ENCODE data around the gene DNAJC8.

DNAJC8 gene, protein sequence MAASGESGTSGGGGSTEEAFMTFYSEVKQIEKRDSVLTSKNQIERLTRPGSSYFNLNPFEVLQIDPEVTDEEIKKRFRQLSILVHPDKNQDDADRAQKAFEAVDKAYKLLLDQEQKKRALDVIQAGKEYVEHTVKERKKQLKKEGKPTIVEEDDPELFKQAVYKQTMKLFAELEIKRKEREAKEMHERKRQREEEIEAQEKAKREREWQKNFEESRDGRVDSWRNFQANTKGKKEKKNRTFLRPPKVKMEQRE

GRCh38 chr1:28232558-28233263 lies at the start of gene DNAJC8:
Gene DNAJC8, minus strand, starts transcription at chr1:28233029. Its CDS starts 31 bp downstream, at chr1:28232998.
- DNase-seq: peak; percentile 91

GRCh38 chr1:28281608-28282425 lies 49.0 kb upstream of the DNAJC8 start:
- no peak for DNase-seq

DNA sequence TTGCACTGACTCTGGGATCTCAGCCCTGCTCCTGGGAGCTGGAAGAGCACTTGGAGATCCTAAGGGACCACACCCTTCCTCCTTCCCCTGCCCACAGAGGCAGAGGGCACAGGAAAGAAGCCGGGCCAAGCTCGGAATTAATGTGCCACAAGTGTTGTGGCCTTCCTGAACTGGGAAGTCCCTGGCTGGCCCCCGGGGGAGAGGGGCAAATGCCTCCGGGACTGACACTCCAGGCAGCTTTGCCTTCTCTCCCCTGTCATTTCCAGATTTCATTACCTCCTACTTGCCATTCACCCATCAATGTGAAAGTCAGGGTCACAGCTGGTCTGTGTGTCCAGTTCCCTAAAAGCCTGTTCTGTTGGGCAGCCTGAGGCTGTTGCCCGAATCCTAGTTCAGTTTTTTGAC lies 48.1 kb upstream of the DNAJC8 start:
- DNase-seq: no peak

DNA sequence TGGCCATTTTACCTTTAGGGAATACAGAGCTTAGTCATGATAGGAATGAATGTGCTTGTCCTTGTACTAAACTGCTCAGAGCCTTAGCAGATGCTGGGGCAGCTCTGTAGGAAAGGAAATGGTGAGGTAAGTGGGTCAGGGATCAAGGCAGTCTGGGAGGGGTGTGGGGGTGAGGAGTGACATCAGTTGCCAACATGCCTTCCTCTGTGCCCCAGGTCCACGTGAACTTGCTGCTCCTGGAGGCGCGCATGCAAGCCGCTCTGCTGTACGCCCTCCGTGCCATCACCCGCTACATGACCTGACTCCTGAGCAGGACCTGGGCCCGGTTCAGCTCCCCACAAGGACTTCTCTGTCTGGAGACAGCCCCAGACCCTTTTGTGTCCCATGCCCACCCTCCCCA lies 47.7 kb upstream of the DNAJC8 start:
- no peak for DNase-seq

GRCh38 chr1:28279721-28280120 lies 46.9 kb upstream of the DNAJC8 start:
- no peak for DNase-seq

- DNase-seq: no peak
These were observed 45.9 kb upstream of the DNAJC8 start for GRCh38 chr1:28278763-28279162.

DNA sequence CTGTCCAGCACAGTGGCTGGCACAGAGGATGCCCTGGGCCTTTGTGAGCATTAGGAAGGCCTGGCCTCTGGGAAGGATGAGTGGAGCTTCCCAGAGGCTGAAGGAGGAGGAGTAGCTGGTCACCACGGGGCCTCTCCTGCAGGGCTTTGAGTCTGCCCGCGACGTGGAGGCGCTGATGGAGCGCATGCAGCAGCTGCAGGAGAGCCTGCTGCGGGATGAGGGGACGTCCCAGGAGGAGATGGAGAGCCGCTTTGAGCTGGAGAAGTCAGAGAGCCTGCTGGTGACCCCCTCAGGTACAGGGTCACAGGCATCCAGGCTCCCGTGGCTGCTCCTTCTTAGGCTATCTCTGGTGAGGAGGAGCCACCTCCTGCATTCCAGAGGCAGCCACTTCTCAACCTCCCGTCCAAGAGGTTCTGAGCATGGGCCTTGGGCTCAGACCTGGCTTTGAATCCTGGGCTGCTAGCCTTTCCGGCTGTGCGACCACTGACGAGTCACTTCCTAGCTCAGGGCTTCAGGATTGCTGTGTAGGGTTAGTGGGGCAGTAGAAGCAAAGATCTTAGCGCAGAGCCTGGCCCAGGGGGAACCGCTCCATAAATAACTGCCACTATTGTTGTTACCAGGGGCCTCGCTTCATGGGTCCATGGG lies 40.5 kb upstream of the DNAJC8 start:
- DNase-seq: no peak

DNA sequence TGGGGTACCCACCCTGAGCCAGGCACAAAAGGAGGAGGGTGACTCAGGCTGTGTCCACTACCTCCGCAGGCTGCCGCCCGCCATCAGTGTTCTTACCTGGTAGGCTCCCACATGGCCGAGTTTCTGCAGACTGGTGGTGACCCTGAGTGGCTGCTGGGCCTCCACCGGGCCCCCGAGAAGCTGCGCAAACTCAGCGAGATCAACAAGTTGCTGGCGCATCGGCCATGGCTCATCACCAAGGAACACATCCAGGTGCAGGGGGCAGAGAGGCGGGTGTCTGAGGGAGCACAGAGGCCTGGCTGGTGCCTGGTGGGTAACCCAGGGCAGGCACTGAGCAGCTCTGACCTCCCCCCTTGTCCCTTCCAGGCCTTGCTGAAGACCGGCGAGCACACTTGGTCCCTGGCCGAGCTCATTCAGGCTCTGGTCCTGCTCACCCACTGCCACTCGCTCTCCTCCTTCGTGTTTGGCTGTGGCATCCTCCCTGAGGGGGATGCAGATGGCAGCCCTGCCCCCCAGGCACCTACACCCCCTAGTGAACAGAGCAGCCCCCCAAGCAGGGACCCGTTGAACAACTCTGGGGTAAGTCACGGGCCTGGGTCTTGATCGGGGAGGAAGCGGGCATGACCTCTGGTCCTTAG lies 39.5 kb upstream of the DNAJC8 start:
- DNase-seq: no peak

GRCh38 chr1:28269529-28269928 lies 36.7 kb upstream of the DNAJC8 start:
- DNase-seq: no peak

- DNase-seq: no peak
These were observed 34.8 kb upstream of the DNAJC8 start for GRCh38 chr1:28267633-28268032.

DNA sequence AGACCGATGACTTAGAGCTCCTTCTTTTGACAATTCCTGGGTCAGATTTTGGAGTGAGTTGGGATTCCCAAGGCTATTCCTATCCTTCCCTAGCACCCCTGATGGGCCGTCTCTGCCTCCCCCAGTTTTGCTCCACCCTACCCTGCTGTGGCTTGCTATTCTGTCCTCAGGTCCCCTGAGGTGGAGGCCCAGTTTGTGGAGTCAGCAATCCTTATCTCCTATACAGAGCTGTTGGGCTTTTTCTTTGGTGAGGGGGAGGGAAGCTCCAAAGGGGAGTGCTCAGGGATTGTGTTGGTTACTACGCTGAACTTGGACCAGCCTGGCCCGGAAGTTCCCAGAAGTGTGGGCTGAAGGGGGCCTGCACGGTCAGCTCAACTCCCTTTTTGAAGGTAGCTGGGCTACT lies 34.1 kb upstream of the DNAJC8 start:
- no peak for DNase-seq

GRCh38 chr1:28265577-28265976 lies 32.7 kb upstream of the DNAJC8 start:
- no peak for DNase-seq

GRCh38 chr1:28264897-28265296 lies 32.1 kb upstream of the DNAJC8 start:
- no peak for DNase-seq

GRCh38 chr1:28260803-28261174 lies 28.0 kb upstream of the DNAJC8 start:
- DNase-seq: no peak

DNA sequence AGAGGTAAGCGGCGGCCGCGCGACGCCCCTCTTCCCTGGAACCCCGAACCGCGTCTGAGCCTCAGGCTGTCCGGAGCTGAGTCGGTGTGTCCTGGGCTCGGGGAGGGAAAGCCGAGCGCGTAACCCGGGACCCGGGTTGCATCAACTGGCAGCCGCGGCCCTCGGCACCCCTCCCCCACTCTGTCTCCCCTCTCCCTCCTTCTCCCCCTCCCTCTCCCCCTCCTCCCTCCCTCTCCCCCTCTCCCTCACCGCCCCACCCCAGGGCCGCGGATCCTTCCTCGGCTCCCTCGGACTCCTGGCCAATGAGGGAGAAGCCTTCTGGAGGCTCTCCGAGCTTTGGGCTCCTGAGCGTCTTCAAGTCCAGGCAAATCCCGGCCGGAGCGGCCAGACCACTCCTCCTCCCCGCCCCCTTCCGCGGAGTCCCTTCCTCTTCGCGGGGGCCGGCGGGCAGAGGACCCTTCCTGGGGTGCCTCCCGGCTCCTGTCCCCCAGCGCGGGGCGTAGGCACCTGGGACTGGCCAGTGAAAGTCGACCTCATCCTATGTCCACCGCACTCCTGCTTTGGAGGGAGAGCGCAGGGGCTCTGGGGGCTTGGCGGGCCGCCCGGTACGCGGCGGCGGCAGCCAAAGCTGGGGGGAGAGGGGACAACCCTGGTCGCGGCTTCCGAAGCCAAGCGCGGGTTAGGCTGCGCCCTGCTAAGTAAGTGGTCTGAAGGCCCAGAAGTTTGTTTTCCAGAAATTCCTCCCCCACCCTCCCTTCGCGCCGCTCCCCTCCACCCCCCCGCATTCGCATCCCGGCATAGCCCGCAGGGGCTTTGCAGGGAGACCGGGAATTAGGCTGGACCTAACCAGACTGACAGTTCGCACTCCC lies 27.3 kb upstream of the DNAJC8 start:
- peak; percentile 58 for DNase-seq

DNA sequence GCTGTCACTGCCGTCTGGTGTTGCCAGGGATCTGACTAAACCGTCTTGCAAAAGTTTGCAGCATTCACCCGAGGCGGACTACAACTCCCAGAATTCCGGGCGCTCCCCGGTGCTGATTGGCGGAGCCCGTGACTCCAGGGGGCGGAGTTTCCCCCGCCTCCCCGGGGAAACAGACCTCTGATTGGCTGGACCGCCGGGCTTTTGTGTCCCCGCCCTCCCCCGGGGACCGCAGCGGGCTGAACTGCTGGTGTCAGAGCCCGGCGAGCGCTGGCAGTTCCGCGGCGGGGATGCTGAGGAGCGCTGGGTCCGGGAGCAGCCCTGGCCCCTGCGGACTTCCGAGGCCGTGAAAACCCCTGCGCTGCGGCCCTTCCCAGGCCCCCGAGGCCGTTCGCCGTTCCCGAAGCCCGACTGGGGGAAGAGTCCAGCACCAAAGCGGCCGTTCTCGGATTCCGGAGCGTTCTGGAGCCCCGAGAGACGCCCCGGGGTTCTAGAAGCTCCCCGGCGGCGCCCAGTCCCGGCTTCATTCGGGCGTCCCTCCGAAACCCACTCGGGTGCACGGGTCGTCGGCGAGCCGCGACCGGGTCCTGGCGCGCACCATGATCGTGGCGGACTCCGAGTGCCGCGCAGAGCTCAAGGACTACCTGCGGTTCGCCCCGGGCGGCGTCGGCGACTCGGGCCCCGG lies 26.6 kb upstream of the DNAJC8 start, which contains the start of gene SESN2:
TSS of gene SESN2 (plus strand) at position 267 of the 682 bp plus-strand sequence. CDS start at position 597, 330 bp downstream.
- peak; percentile 94 for DNase-seq

GRCh38 chr1:28258628-28259251 lies 25.9 kb upstream of the DNAJC8 start:
- no peak for DNase-seq

DNA sequence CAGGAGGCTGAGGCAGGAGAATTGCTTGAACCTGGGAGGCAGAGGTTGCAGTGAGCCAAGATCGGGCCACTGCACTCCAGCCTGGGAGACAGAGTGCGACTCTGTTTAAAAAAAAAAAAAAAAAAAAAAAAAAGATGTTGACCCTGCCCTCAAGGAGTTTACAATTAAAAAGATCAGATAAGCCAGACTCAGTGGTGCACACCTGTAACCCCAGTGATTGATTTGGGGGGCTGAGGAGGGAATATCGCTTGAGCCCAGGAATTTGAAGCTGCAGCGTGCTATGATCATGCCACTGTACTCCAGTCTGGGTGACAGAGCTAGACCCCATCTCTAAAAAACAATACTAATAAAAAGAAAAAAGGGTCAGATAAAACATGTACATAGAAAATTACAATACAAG lies 24.9 kb upstream of the DNAJC8 start:
- no peak for DNase-seq

DNA sequence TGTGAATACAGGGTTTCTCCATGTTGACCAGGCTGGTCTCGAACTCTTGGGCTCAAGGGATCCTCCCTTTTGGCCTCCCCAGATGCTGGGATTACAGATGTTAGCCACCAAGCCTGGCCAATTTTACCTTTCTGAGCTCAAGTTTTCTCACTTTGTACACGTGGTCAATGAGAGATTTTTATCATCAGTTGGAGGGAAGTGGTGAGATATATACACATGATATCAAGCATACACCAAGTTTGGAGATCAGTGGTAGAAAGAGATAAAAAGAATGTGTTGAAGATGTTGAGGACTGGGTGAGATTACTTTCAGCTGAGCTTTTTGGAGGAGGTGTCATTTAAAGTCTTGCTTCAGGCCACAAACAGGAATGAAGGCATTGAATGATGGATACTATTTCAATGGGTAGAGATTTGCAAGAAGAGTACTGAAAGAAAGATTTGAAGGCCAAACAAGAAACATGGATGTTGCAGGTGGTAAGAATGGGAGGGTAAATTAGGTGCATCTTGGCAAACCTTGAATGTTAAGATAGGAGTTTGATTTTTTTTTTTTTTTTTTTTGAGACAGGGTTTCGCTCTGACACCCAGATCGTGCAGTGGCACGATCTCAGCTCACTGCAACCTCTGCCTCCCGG lies 23.5 kb upstream of the DNAJC8 start:
- no peak for DNase-seq

DNA sequence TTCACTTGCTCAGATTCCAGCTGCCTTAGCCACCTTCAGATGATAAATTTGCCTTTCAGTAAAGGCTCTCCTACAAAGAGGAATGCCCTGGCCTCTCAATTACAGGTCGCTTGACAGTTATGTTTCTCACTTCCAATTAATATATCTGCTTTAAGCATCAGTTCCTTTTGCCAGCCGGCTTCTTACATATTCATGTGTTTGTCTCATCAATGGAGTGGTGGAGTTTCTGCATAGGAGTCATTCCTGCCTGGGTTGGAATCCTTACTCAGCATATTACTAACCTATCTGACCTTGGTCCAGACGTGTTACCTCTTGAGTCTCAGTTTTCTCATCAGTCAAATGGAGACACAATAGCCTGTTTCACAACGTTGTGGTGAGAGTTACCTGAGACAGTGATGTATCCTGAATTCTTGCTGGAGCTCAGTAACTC lies 17.1 kb upstream of the DNAJC8 start:
- no peak for DNase-seq

All from NCI-H2227 treated with DMSO at 0.1 percent for 48 hours (cell line).